Keratinocyte (primary cell): ENCODE data around the gene NALCN. TPM values are rescaled to one million over a fixed set of nuclear protein-coding genes. Genes with fewer than 3 reads are reported as not detected.

Experiments
- DNase-seq: peaks from one replicate; pipeline ENCODE4 v3.0.0-alpha.2; 2011; ENCODE audit warnings: low read depth, missing footprints, low spot score
- FAIRE-seq: peaks from 2 replicates; lab custom pipeline; 2011; peaks lifted over from hg19 to GRCh38; lab: Jason Lieb, UNC
- H2AFZ ChIP-seq: 2 replicates; pipeline ENCODE4 v1.6.0; 2012; ENCODE audit warnings: low read length, control low read depth, inconsistent platforms; ENCODE audit not compliant: control insufficient read depth
- H3K27ac ChIP-seq: 2 replicates; pipeline ENCODE4 v1.5.1; 2011; ENCODE audit warnings: low read length; ENCODE audit not compliant: control insufficient read depth, insufficient read depth
- H3K27me3 ChIP-seq: 3 replicates; pipeline ENCODE4 v1.6.0; 2011; ENCODE audit warnings: low read length; ENCODE audit not compliant: control insufficient read depth, insufficient read depth; ENCODE audit errors: extremely low read depth
- H3K36me3 ChIP-seq, 2 experiments: 2 replicates in 1 of 2; 3 replicates in 1 of 2; pipeline ENCODE4 v1.5.1; 2011; ENCODE audit warnings: low read length in 2 of 2, mild to moderate bottlenecking in 1 of 2; ENCODE audit not compliant: control insufficient read depth in 2 of 2, insufficient read depth in 2 of 2; ENCODE audit errors: extremely low read depth in 1 of 2
- H3K4me1 ChIP-seq: 3 replicates; pipeline ENCODE4 v1.5.1; 2011; ENCODE audit warnings: low read length; ENCODE audit not compliant: control insufficient read depth, insufficient read depth; ENCODE audit errors: extremely low read depth
- H3K4me2 ChIP-seq: 3 replicates; pipeline ENCODE4 v1.6.0; 2011; ENCODE audit warnings: low read depth, low read length; ENCODE audit not compliant: control insufficient read depth, insufficient read depth; ENCODE audit errors: extremely low read depth
- H3K4me3 ChIP-seq, 3 experiments: fragments of 200-600 bp in 1 of 3; sonication (generic) in 1 of 3; 2 replicates in 2 of 3; 3 replicates in 1 of 3; pipeline ENCODE4 v1.5.1; 2011 to 2016; ENCODE audit warnings: low read length in 3 of 3, mild to moderate bottlenecking in 3 of 3, control low read depth in 2 of 3, inconsistent platforms in 1 of 3, low read depth in 1 of 3, mixed read lengths in 1 of 3, mixed run types in 1 of 3, moderate library complexity in 1 of 3; ENCODE audit not compliant: control insufficient read depth in 2 of 3, insufficient read depth in 2 of 3; ENCODE audit errors: extremely low read depth in 1 of 3
- H3K79me2 ChIP-seq: 2 replicates; pipeline ENCODE4 v1.6.0; 2012; ENCODE audit warnings: low read length; ENCODE audit not compliant: control insufficient read depth, insufficient read depth
- H3K9ac ChIP-seq: 3 replicates; pipeline ENCODE4 v1.6.0; 2011; ENCODE audit warnings: low read length; ENCODE audit not compliant: control insufficient read depth, insufficient read depth; ENCODE audit errors: extremely low read depth
- H3K9me1 ChIP-seq: 3 replicates; pipeline ENCODE4 v1.6.0; 2011; ENCODE audit warnings: low read length; ENCODE audit not compliant: control insufficient read depth, insufficient read depth; ENCODE audit errors: extremely low read depth
- H3K9me3 ChIP-seq: 2 replicates; pipeline ENCODE4 v1.5.1; 2012; ENCODE audit warnings: low read depth, low read length; ENCODE audit not compliant: control insufficient read depth
- H4K20me1 ChIP-seq: 3 replicates; pipeline ENCODE4 v1.6.0; 2011; ENCODE audit warnings: low read length; ENCODE audit not compliant: control insufficient read depth, insufficient read depth; ENCODE audit errors: extremely low read depth
- CTCF ChIP-seq, 3 experiments: IDR thresholded peaks in 1 of 3; conservative IDR thresholded peaks in 1 of 3; optimal IDR thresholded peaks in 1 of 3; 2 replicates in 2 of 3; 3 replicates in 1 of 3; pipeline versions ENCODE3 to v1.5.1; 2011; ENCODE audit warnings: low read length in 3 of 3, mild to moderate bottlenecking in 3 of 3, moderate library complexity in 2 of 3, control low read depth in 1 of 3, inconsistent platforms in 1 of 3; ENCODE audit not compliant: insufficient read depth in 2 of 3; ENCODE audit errors: extremely low read depth in 1 of 3
- EZH2 ChIP-seq: IDR thresholded peaks from one replicate; pipeline ENCODE4 v1.6.1; 2012; ENCODE audit warnings: inconsistent platforms, mild to moderate bottlenecking, low read length, moderate library complexity
- dilution Hi-C: fragments of 300-500 bp; cut with MboI; formaldehyde crosslinking; loops from one replicate; pipeline ENCODE4 v1.7.0; 2020; ENCODE audit warnings: low sequenced_read_pairs; ENCODE audit not compliant: extremely low pct_ligation_motif_present
- polyA plus RNA-seq, 5 experiments: library from polyadenylated mRNA; depleted of rRNA in 3 of 5; stranded (reverse) in 3 of 5; stranded (forward) in 1 of 5; unstranded in 1 of 5; fragments of >200 nt; gene quantifications; 1 replicate in 1 of 5; 2 replicates in 3 of 5; 3 replicates in 1 of 5; pipeline versions ENCODE4 v1.2.1 to v1.2.3, GENCODE V29; 2011 to 2012; ENCODE audit warnings: missing spikeins in 2 of 5, low read depth in 1 of 5, low replicate concordance in 1 of 5

NALCN gene
- polyA plus RNA-seq, 1 donor (not counting 4 experiments of a cell fraction or from before 2014, with no cell fraction given), result 0.16 TPM

GRCh38 chr13:101354895-101355294 lies 61.4 kb downstream of the NALCN start:
- FAIRE-seq (no peak), DNase-seq (no peak)
- H2AFZ ChIP-seq, result no peak overlapping the region
- H3K9me3 ChIP-seq, result no peaks in the 10 kb centered on the region
- H4K20me1 ChIP-seq, result no peaks in the 10 kb centered on the region
- dilution Hi-C loops, result no loop called here
- H3K27ac ChIP-seq, result no peak overlapping the region
- no peaks in the 10 kb centered on the region for H3K27me3 ChIP-seq
- H3K4me2 ChIP-seq, result no peak overlapping the region
- no peaks in the 10 kb centered on the region for H3K9me1 ChIP-seq
- H3K4me3 ChIP-seq, result no peak overlapping the region
- H3K79me2 ChIP-seq, result no peaks in the 10 kb centered on the region
- H3K9ac ChIP-seq, result no peak overlapping the region
- H3K36me3 ChIP-seq, result no peaks in the 10 kb centered on the region
- no peaks in the 10 kb centered on the region for H3K4me1 ChIP-seq
- TF ChIP-seq EZH2 (no peak), CTCF (optimal IDR thresholded peaks at IDR 0.05 in 1 of 3, IDR thresholded peaks at IDR 0.05 in 1 of 3, conservative IDR thresholded peaks at IDR 0.05 in 1 of 3; ENCODE audit: extremely low read depth in 1 of 3, insufficient read depth in 2 of 3, low read length in 3 of 3) (no peak)

GRCh38 chr13:101346942-101347728 lies 69.2 kb downstream of the NALCN start:
- no peaks in the 10 kb centered on the region for H3K4me1 ChIP-seq
- H3K4me2 ChIP-seq, result no peak overlapping the region
- H3K79me2 ChIP-seq, result no peaks in the 10 kb centered on the region
- DNase-seq (no peak), FAIRE-seq (no peak)
- no peaks in the 10 kb centered on the region for H4K20me1 ChIP-seq
- no peak for TF ChIP-seq EZH2
- no peak for TF ChIP-seq CTCF (optimal IDR thresholded peaks at IDR 0.05 in 1 of 3, IDR thresholded peaks at IDR 0.05 in 1 of 3, conservative IDR thresholded peaks at IDR 0.05 in 1 of 3; ENCODE audit: extremely low read depth in 1 of 3, insufficient read depth in 2 of 3, low read length in 3 of 3)
- no peaks in the 10 kb centered on the region for H3K9me1 ChIP-seq
- H2AFZ ChIP-seq, result no peak overlapping the region
- H3K27ac ChIP-seq, result no peak overlapping the region
- no peak overlapping the region for H3K9ac ChIP-seq
- no peaks in the 10 kb centered on the region for H3K27me3 ChIP-seq
- no peak overlapping the region for H3K4me3 ChIP-seq
- no peaks in the 10 kb centered on the region for H3K36me3 ChIP-seq
- H3K9me3 ChIP-seq, result no peaks in the 10 kb centered on the region
- dilution Hi-C loops, result no loop called here
